ENCODE data around the gene PRTG. TPM values are rescaled to one million over a fixed set of nuclear protein-coding genes. Genes with fewer than 3 reads are reported as not detected.

The PRTG gene
- total RNA-seq, 1 experiment from 2014 or later, result 2.7 TPM

Other genes with a start within 250 kb of the PRTG start
- 4.2 and 5.0 TPM in 2 replicates for gene DNAAF4, start 234.9 kb downstream of the PRTG start, total RNA-seq (2014; rRNA removed; shearing (Covaris generic))
- gene PYGO1, start 154.8 kb downstream of the PRTG start, total RNA-seq (2014; rRNA removed; shearing (Covaris generic)), result 4.8 and 5.4 TPM in 2 replicates

Data from M059J (cell line).